ENCODE results near the gene MYO1C.

MYO1C gene

GRCh38 chr17:1484676-1485422 is 7.6 kb downstream of the MYO1C start:
- peak; percentile 62 for DNase-seq

GRCh38 chr17:1484060-1484535 is 8.4 kb downstream of the MYO1C start:
- DNase-seq: no peak

- DNase-seq: no peak
Measured at GRCh38 chr17:1482680-1483079, 9.8 kb downstream of the MYO1C start.

- no peak for DNase-seq
Measured at GRCh38 chr17:1481736-1482135, 10.8 kb downstream of the MYO1C start.

GRCh38 chr17:1480747-1481465 is 11.6 kb downstream of the MYO1C start:
- DNase-seq: no peak

GRCh38 chr17:1478418-1478817 is 14.1 kb downstream of the MYO1C start:
- DNase-seq: no peak

GRCh38 chr17:1475321-1475854 is 17.1 kb downstream of the MYO1C start:
- no peak for DNase-seq

GRCh38 chr17:1474402-1475189 is 17.9 kb downstream of the MYO1C start:
- DNase-seq: no peak

GRCh38 chr17:1473841-1474240 is 18.6 kb downstream of the MYO1C start:
- DNase-seq: no peak

GRCh38 chr17:1473170-1473569 is 19.3 kb downstream of the MYO1C start:
- DNase-seq: no peak

- DNase-seq: no peak
Measured at GRCh38 chr17:1471911-1472821, 20.3 kb downstream of the MYO1C start.

GRCh38 chr17:1471490-1471889 is 21.0 kb downstream of the MYO1C start:
- no peak for DNase-seq

GRCh38 chr17:1470755-1471462 is 21.6 kb downstream of the MYO1C start:
- no peak for DNase-seq

GRCh38 chr17:1470071-1470754 is 22.3 kb downstream of the MYO1C start:
- no peak for DNase-seq

GRCh38 chr17:1469231-1469852 is 23.1 kb downstream of the MYO1C start:
- peak; percentile 20 for DNase-seq

GRCh38 chr17:1467898-1468492 is 24.5 kb downstream of the MYO1C start:
- DNase-seq: no peak

GRCh38 chr17:1467258-1467657 is 25.2 kb downstream of the MYO1C start:
- DNase-seq: no peak

- DNase-seq: no peak
Measured at GRCh38 chr17:1464186-1464585, 28.3 kb downstream of the MYO1C start.

- DNase-seq: no peak
Measured at GRCh38 chr17:1462164-1463112, 30.0 kb downstream of the MYO1C start.
